NCI-H524 (cell line): Measurements from ENCODE around the gene MYPN.
"Not testable (repeated sequence)": the region's sequence is repeated elsewhere in the genome, so short reads cannot be mapped to it uniquely, and the experiment has no call there.

Experiments used
- DNase-seq, 2 experiments: peaks; one replicate each; lab custom pipeline; 2025; lab: John Stamatoyannopoulos, UW

MYPN gene

GRCh38 chr10:68172324-68172723 lies 63.0 kb downstream of the MYPN start:
- no peak for DNase-seq

GRCh38 chr10:68175949-68176348 lies 66.7 kb downstream of the MYPN start:
- no peak for DNase-seq

GRCh38 chr10:68176797-68177196 lies 67.5 kb downstream of the MYPN start:
- peak in 1 of 2 experiments; percentile 24 for DNase-seq

GRCh38 chr10:68178592-68178991 lies 69.3 kb downstream of the MYPN start:
- DNase-seq = no peak

GRCh38 chr10:68179016-68179415 lies 69.7 kb downstream of the MYPN start:
- no peak for DNase-seq

- no peak for DNase-seq
These were observed 71.2 kb downstream of the MYPN start for GRCh38 chr10:68180490-68180889.

GRCh38 chr10:68184546-68184945 lies 75.3 kb downstream of the MYPN start:
- DNase-seq = no peak

- no peak for DNase-seq
These were observed 75.8 kb downstream of the MYPN start for GRCh38 chr10:68185085-68185484.

GRCh38 chr10:68188835-68189234 lies 79.5 kb downstream of the MYPN start:
- DNase-seq = no peak

- no peak for DNase-seq
These were observed 82.8 kb downstream of the MYPN start for GRCh38 chr10:68192113-68192512.

GRCh38 chr10:68194290-68194689 lies 85.0 kb downstream of the MYPN start:
- DNase-seq = no peak

GRCh38 chr10:68195776-68196175 lies 86.5 kb downstream of the MYPN start:
- not testable (repeated sequence) for DNase-seq

- DNase-seq = no peak
These were observed 87.4 kb downstream of the MYPN start for GRCh38 chr10:68196701-68197100.

- no peak for DNase-seq
These were observed 93.7 kb downstream of the MYPN start for GRCh38 chr10:68202960-68203353.

- peak; percentile 23 to 63 for DNase-seq
These were observed 99.2 kb downstream of the MYPN start for GRCh38 chr10:68208424-68209042.

- DNase-seq = no peak
These were observed 102.4 kb downstream of the MYPN start for GRCh38 chr10:68211669-68212068.

GRCh38 chr10:68212721-68213352 lies 103.5 kb downstream of the MYPN start:
- DNase-seq = peak in 1 of 2 experiments; percentile 17

- DNase-seq = no peak
These were observed 109.5 kb downstream of the MYPN start for GRCh38 chr10:68218786-68219185.

- no peak for DNase-seq
These were observed 111.9 kb downstream of the MYPN start for GRCh38 chr10:68221196-68221595.

GRCh38 chr10:68222391-68222790 lies 113.1 kb downstream of the MYPN start:
- no peak for DNase-seq

- peak in 1 of 2 experiments; percentile 8 for DNase-seq
These were observed 114.4 kb downstream of the MYPN start for GRCh38 chr10:68223535-68224165.

- no peak for DNase-seq
These were observed 115.5 kb downstream of the MYPN start for GRCh38 chr10:68224810-68225209.

GRCh38 chr10:68230268-68230667 lies 121.0 kb downstream of the MYPN start:
- no peak for DNase-seq
